K562 (cell line): ENCODE results near the gene AMBRA1. TPM values are rescaled to one million over a fixed set of nuclear protein-coding genes. Genes with fewer than 3 reads are reported as not detected.
A peak's percentile ranks its signal among the peaks of the same experiment; 100 is the strongest.

Experiments
- CREB1 ChIP-seq, 2 experiments: sonication (generic) in 1 of 2; formaldehyde crosslinking in 1 of 2; IDR thresholded peaks; 2 replicates each; pipeline versions ENCODE4 v1.6.1 to v1.8.0; 2012 to 2022; ENCODE audit warnings: inconsistent platforms in 1 of 2, mild to moderate bottlenecking in 1 of 2, missing genetic modification reagents in 1 of 2, moderate library complexity in 1 of 2
- FIP1L1 ChIP-seq: fragments of 200-400 bp; formaldehyde crosslinking; IDR thresholded peaks from 2 replicates; pipeline ENCODE4 v1.6.1; 2018; ENCODE audit warnings: mild to moderate bottlenecking, low read depth, low read length; ENCODE audit not compliant: poor library complexity, severe bottlenecking
- FOXJ2 ChIP-seq: fragments of 200-800 bp; sonication (Bioruptor generic); IDR thresholded peaks from 2 replicates; pipeline ENCODE4 v1.6.1; 2016; ENCODE audit warnings: missing genetic modification characterization, missing compliant biosample characterization
- HDAC6 ChIP-seq: IDR thresholded peaks from 2 replicates; pipeline ENCODE4 v1.6.1; 2012; ENCODE audit warnings: low read depth, mild to moderate bottlenecking, control low read depth, inconsistent platforms, low read length, moderate library complexity
- KLF13 ChIP-seq: fragments of 450-650 bp; IDR thresholded peaks from 2 replicates; pipeline ENCODE4 v1.6.1; 2016; ENCODE audit warnings: missing genetic modification characterization, low read depth, mild to moderate bottlenecking, missing compliant biosample characterization, moderate library complexity, borderline replicate concordance
- MAZ ChIP-seq, 2 experiments: fragments of 450-650 bp in 1 of 2; sonication (generic) in 1 of 2; formaldehyde crosslinking; IDR thresholded peaks in 1 of 2; conservative IDR thresholded peaks in 1 of 2; 2 replicates each; pipeline versions ENCODE4 v1.4.0 to v1.5.0; 2020; ENCODE audit warnings: mild to moderate bottlenecking in 1 of 2, missing genetic modification reagents in 1 of 2
- NONO ChIP-seq, 2 experiments: fragments of 200-400 bp in 1 of 2; fragments of 450-650 bp in 1 of 2; formaldehyde crosslinking in 1 of 2; IDR thresholded peaks; 2 replicates each; pipeline ENCODE4 v1.6.1; 2017; ENCODE audit warnings: low read depth in 2 of 2, mild to moderate bottlenecking in 2 of 2, moderate library complexity in 2 of 2, low read length in 1 of 2
- RAD51 ChIP-seq: fragments of 450-650 bp; IDR thresholded peaks from 2 replicates; pipeline ENCODE4 v1.7.1; 2016; ENCODE audit warnings: low read depth, mild to moderate bottlenecking, borderline replicate concordance
- ZBTB11 ChIP-seq, 3 experiments: fragments of 200-800 bp in 1 of 3; fragments of 250-450 bp in 1 of 3; fragments of 450-650 bp in 1 of 3; sonication (Bioruptor Pico) in 1 of 3; sonication (Bioruptor generic) in 1 of 3; formaldehyde crosslinking in 1 of 3; IDR thresholded peaks; 2 replicates each; pipeline versions ENCODE4 v1.6.1 to v1.8.0; 2016 to 2022; ENCODE audit warnings: mild to moderate bottlenecking in 2 of 3, missing genetic modification characterization in 2 of 3, missing compliant biosample characterization in 1 of 3, moderate library complexity in 1 of 3
- ZNF174 ChIP-seq: fragments of 250-450 bp; sonication (Bioruptor Pico); IDR thresholded peaks from 2 replicates; pipeline ENCODE4 v1.4.0; 2020; ENCODE audit warnings: mild to moderate bottlenecking
- ZNF175 ChIP-seq: fragments of 200-800 bp; sonication (Bioruptor generic); IDR thresholded peaks from 2 replicates; pipeline ENCODE4 v1.6.1; 2016; ENCODE audit warnings: low read depth, mild to moderate bottlenecking, missing genetic modification characterization, missing compliant biosample characterization
- polyA plus RNA-seq, 8 experiments: library from polyadenylated mRNA; depleted of rRNA in 4 of 8; stranded (reverse) in 5 of 8; unstranded in 3 of 8; fragments of >200 nt; fragmentation: Nextera tagmentation in 2 of 8; fragmentation: Illumina TruSeq in 1 of 8; extraction: Ambion mirVana in 2 of 8; extraction: Trizol in 1 of 8; gene quantifications; 2 replicates each; pipeline versions ENCODE4 v1.2.1 to v1.2.3, GENCODE V29; 2011 to 2014; ENCODE audit warnings: inconsistent platforms in 1 of 8, missing spikeins in 1 of 8
- total RNA-seq, 7 experiments: library from RNA; depleted of rRNA in 6 of 7; stranded (reverse); fragments of >200 nt in 6 of 7; fragmentation: Illumina TruSeq in 2 of 7; extraction: Trizol in 2 of 7; gene quantifications; 2 replicates each; pipeline versions ENCODE4 v1.2.1 to v1.2.3, GENCODE V29; 2011 to 2021; ENCODE audit warnings: low replicate concordance in 1 of 7
- TF ChIP-seq, protein P1 (sequence below): sonication (generic); formaldehyde crosslinking; IDR thresholded peaks from 2 replicates; pipeline ENCODE4 v1.8.1; 2023; ENCODE audit warnings: mild to moderate bottlenecking, missing genetic modification reagents
- TF ChIP-seq, protein P2 (sequence below): fragments of 450-650 bp; IDR thresholded peaks from 2 replicates; pipeline ENCODE4 v1.7.1; 2018; ENCODE audit warnings: mild to moderate bottlenecking, low read depth; ENCODE audit not compliant: partially characterized antibody
- TF ChIP-seq, protein P3 (sequence below): fragments of 250-450 bp; sonication (Bioruptor Pico); IDR thresholded peaks from 2 replicates; pipeline ENCODE4 v1.8.0; 2022; ENCODE audit warnings: inconsistent platforms

AMBRA1 gene
- total and polyA plus RNA-seq, 9 of the 15 experiments (the other 6 are each of a cell fraction or from before 2014, with no cell fraction given): 0.15 to 24.5 (median 13.0) TPM

- TF ChIP-seq ZBTB11 (CRISPR knock-in tag; IDR thresholded peaks at IDR 0.05): no peak; a peak in 1 of 6 replicates
- peak in 1 of 2 experiments; percentile 50; a peak in 1 of 4 replicates for TF ChIP-seq NONO (IDR thresholded peaks at IDR 0.05; ENCODE audit: low read depth in 2 of 2, low read length in 1 of 2)
- TF ChIP-seq ZNF174 (CRISPR knock-in tag): no peak
- TF ChIP-seq, protein P1, sequence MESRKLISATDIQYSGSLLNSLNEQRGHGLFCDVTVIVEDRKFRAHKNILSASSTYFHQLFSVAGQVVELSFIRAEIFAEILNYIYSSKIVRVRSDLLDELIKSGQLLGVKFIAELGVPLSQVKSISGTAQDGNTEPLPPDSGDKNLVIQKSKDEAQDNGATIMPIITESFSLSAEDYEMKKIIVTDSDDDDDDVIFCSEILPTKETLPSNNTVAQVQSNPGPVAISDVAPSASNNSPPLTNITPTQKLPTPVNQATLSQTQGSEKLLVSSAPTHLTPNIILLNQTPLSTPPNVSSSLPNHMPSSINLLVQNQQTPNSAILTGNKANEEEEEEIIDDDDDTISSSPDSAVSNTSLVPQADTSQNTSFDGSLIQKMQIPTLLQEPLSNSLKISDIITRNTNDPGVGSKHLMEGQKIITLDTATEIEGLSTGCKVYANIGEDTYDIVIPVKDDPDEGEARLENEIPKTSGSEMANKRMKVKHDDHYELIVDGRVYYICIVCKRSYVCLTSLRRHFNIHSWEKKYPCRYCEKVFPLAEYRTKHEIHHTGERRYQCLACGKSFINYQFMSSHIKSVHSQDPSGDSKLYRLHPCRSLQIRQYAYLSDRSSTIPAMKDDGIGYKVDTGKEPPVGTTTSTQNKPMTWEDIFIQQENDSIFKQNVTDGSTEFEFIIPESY (CRISPR knock-in tag): no peak
- TF ChIP-seq KLF13: no peak
- 0 out of 2 replicates have a peak, but pooled peaks have one; percentile 13 for TF ChIP-seq CREB1 (IDR thresholded peaks at IDR 0.05)
- TF ChIP-seq CREB1 (CRISPR knock-in tag; IDR thresholded peaks at IDR 0.05): no peak; the same call in 1 of the 2 replicates
- no peak for TF ChIP-seq RAD51
- TF ChIP-seq, protein P2, sequence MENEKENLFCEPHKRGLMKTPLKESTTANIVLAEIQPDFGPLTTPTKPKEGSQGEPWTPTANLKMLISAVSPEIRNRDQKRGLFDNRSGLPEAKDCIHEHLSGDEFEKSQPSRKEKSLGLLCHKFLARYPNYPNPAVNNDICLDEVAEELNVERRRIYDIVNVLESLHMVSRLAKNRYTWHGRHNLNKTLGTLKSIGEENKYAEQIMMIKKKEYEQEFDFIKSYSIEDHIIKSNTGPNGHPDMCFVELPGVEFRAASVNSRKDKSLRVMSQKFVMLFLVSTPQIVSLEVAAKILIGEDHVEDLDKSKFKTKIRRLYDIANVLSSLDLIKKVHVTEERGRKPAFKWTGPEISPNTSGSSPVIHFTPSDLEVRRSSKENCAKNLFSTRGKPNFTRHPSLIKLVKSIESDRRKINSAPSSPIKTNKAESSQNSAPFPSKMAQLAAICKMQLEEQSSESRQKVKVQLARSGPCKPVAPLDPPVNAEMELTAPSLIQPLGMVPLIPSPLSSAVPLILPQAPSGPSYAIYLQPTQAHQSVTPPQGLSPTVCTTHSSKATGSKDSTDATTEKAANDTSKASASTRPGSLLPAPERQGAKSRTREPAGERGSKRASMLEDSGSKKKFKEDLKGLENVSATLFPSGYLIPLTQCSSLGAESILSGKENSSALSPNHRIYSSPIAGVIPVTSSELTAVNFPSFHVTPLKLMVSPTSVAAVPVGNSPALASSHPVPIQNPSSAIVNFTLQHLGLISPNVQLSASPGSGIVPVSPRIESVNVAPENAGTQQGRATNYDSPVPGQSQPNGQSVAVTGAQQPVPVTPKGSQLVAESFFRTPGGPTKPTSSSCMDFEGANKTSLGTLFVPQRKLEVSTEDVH: peak; percentile 39
- peak in 1 of 2 experiments; percentile 55; a peak in 2 of 4 replicates for TF ChIP-seq MAZ (CRISPR knock-in tag; conservative IDR thresholded peaks at IDR 0.05 in 1 of 2, IDR thresholded peaks at IDR 0.05 in 1 of 2)
- peak; percentile 38 for TF ChIP-seq FIP1L1
- TF ChIP-seq, protein P3, sequence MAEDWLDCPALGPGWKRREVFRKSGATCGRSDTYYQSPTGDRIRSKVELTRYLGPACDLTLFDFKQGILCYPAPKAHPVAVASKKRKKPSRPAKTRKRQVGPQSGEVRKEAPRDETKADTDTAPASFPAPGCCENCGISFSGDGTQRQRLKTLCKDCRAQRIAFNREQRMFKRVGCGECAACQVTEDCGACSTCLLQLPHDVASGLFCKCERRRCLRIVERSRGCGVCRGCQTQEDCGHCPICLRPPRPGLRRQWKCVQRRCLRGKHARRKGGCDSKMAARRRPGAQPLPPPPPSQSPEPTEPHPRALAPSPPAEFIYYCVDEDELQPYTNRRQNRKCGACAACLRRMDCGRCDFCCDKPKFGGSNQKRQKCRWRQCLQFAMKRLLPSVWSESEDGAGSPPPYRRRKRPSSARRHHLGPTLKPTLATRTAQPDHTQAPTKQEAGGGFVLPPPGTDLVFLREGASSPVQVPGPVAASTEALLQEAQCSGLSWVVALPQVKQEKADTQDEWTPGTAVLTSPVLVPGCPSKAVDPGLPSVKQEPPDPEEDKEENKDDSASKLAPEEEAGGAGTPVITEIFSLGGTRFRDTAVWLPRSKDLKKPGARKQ (CRISPR knock-in tag): no peak
- TF ChIP-seq HDAC6: no peak
- TF ChIP-seq FOXJ2 (tag): no peak
- TF ChIP-seq ZNF175 (CRISPR knock-in tag): no peak
These were observed 241.6 kb downstream of the AMBRA1 start (continued) for GRCh38 chr11:46352063-46352841.
